Body of pancreas (tissue), 4 donors: Measurements from ENCODE around the gene RNF39. TPM values are rescaled to one million over a fixed set of nuclear protein-coding genes. Genes with fewer than 3 reads are reported as not detected.

Source experiments
- ATAC-seq: fragments of 150-250 bp; one replicate; pipeline ENCODE4 v1.9.1; 2016
- DNase-seq, 4 donors: peaks; one replicate each; pipeline ENCODE4 v3.0.0-alpha.2; 2019
- H3K27ac ChIP-seq, 4 donors: fragments of 200-600 bp; sonication (generic); 1 replicate in 3 of 4; 2 replicates in 1 of 4; pipeline versions ENCODE4 v1.5.1 to v1.6.1; 2016 to 2019; ENCODE audit warnings: mild to moderate bottlenecking in 1 of 4, mixed read lengths in 1 of 4, moderate library complexity in 1 of 4
- H3K27me3 ChIP-seq, 2 donors: fragments of 200-600 bp; sonication (generic); one replicate each; pipeline ENCODE4 v1.6.0; 2016; ENCODE audit warnings: mild to moderate bottlenecking in 1 of 2
- H3K36me3 ChIP-seq, 2 donors: fragments of 200-600 bp; sonication (generic); replicated peaks in 1 of 2; 2 replicates each; pipeline ENCODE4 v1.5.1; 2016; ENCODE audit warnings: low read depth in 2 of 2; ENCODE audit not compliant: insufficient read depth in 1 of 2
- H3K4me1 ChIP-seq: fragments of 200-600 bp; sonication (generic); one replicate; pipeline ENCODE4 v1.6.0; 2016
- H3K4me3 ChIP-seq, 2 donors: fragments of 200-600 bp; sonication (generic); 1 replicate in 1 of 2; 2 replicates in 1 of 2; pipeline ENCODE4 v1.5.1; 2016 to 2019
- H3K9me3 ChIP-seq, 3 donors: fragments of 200-600 bp; sonication (generic); 1 replicate in 2 of 3; 2 replicates in 1 of 3; pipeline ENCODE4 v1.5.1; 2016
- CTCF ChIP-seq, 7 experiments: fragments of 450-650 bp in 4 of 7; fragments of 200-600 bp in 3 of 7; sonication (generic) in 3 of 7; IDR thresholded peaks; one replicate each; pipeline ENCODE4 v1.5.1; 2016 to 2019; ENCODE audit warnings: antibody characterized with exemption in 7 of 7
- POLR2A ChIP-seq, 3 donors: fragments of 450-650 bp; IDR thresholded peaks; one replicate each; pipeline ENCODE4 v1.6.1; 2016; ENCODE audit warnings: antibody characterized with exemption in 3 of 3, mild to moderate bottlenecking in 2 of 3
- WGBS, 2 donors: methylation state at CpG; one replicate each; pipeline ENCODE4 v1.1.5; 2017; 5-methylcytosine and 5-hydroxymethylcytosine counted together
- intact Hi-C: fragments of 100-400 bp; cut with DNase I; formaldehyde crosslinking; loops from one replicate; pipeline ENCODE4 v1.15.1; 2023
- total RNA-seq, 2 donors: library from RNA; depleted of rRNA; stranded (reverse); fragments of >200 nt; gene quantifications; one replicate each; pipeline ENCODE4 v1.1.0, GENCODE V29; 2016

Gene RNF39
- total RNA-seq, 2 donors from 2014 or later: 1.6 TPM; not detected in 1

DNA sequence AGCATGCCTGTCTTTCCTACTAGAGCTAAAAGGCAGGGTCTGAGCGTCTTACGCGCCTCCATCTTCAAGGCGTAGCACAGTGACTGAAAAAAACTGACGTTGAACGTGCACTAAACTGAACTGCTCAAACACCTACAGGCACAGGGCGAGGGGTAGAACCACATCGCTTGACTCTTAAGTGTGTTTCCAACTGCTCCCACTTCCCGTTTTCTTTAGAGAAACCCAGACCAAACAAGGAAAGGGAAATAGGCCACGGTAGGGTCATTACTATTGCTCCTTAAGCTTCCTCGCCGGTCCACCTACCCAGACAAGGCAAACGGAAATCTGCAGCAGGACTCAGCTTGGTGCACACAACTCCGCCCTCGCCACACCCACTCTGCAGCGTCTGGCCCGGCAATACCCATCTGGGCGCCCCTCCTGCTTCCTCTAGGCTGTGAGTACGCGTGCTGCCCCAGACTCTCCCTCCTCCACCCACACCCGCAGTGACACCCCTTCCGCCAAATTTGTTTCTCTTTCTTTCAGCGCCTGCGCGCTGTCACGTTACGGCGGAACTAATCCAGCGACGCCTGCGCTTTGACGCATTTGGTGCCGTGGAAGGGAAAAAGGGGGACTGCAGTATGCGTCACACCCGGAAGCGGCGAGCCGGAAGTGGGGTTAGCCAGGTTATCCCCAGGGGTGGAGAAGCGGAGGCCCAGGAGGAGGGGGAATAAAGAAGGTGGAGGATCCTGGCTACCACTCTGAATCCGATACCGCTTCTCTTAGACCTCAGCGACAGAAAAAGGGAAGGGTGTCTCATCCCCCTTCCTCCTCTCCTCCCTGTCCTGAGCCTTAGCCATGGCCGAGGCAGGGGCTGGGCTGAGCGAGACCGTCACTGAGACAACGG, 8.8 kb downstream of the RNF39 start, which contains the start of gene PPP1R11:
PPP1R11 (plus strand) TSS at position 622 of the 883 bp plus-strand sequence; CDS start at position 835, 213 bp downstream.
- peak; percentile 97 to 99 (median 98) for DNase-seq
- H3K4me3 ChIP-seq: peak within 1 kb of the TSS; percentile 49 to 83
- TF ChIP-seq CTCF (IDR thresholded peaks at IDR 0.05) (peak in 1 of 7 experiments; percentile 12), POLR2A (IDR thresholded peaks at IDR 0.05) (peak; percentile 59 to 94 (median 93))
- H3K27ac ChIP-seq: peak within 1 kb of the TSS; percentile 63 to 91 (median 81)
- peaks cover 29% of the 10 kb centered on the region for H3K4me1 ChIP-seq
- no peaks in the 10 kb centered on the region for H3K9me3 ChIP-seq
- peak; percentile 96 for ATAC-seq
- H3K27me3 ChIP-seq: no peaks in the 10 kb centered on the region
- intact Hi-C loops: no loop called here
- H3K36me3 ChIP-seq: peaks cover 0 to 2% of the 10 kb centered on the region in 2 donors
- 0 to 1% methylated on average over 32 to 46 of the region's 46 CpGs for WGBS, 2 donors

DNA sequence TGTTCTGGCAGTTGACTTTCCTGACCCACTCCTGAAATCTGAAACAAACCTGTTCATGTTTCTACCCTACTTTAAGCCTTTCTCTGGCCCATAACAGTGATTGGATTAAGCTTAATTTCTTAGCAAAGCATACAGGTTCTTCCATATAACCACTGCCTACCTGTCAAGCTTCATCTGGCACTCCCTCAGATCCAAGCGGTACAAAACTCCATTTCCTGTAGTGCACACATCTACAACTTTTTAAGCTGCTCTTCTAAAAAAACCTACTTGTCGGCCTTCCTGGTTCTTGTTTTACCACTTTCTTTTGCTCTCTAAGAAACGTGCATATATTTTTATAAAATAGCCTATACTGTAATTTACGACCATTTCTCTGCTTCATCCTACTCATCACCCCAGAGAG, 9.5 kb downstream of the RNF39 start:
- H3K36me3 ChIP-seq: peaks cover 0 to 2% of the 10 kb centered on the region in 2 donors
- intact Hi-C loops: no loop called here
- H3K27ac ChIP-seq: peak overlapping the region; percentile 63 to 91 (median 81)
- H3K4me3 ChIP-seq: peak overlapping the region in 1 of 2 donors; percentile 8
- no peaks in the 10 kb centered on the region for H3K9me3 ChIP-seq
- H3K27me3 ChIP-seq: no peaks in the 10 kb centered on the region
- WGBS, 2 donors: 3 to 4% methylated on average over 4 of the region's 4 CpGs
- ATAC-seq (no peak), DNase-seq (no peak)
- peaks cover 29% of the 10 kb centered on the region for H3K4me1 ChIP-seq
- TF ChIP-seq POLR2A (IDR thresholded peaks at IDR 0.05) (no peak), CTCF (IDR thresholded peaks at IDR 0.05) (no peak)

GRCh38 chr6:30063315-30063714, 12.3 kb downstream of the RNF39 start:
- TF ChIP-seq CTCF (IDR thresholded peaks at IDR 0.05): no peak
- no peak for TF ChIP-seq POLR2A (IDR thresholded peaks at IDR 0.05)
- Histone ChIP-seq H3K4me3 (no peak overlapping the region), H3K36me3 (no peaks in the 10 kb centered on the region), H3K4me1 (peaks cover 38% of the 10 kb centered on the region), H3K27ac (no peak overlapping the region), H3K27me3 (no peaks in the 10 kb centered on the region), H3K9me3 (no peaks in the 10 kb centered on the region)
- DNase-seq: no peak
- 53 to 74% methylated on average over 2 of the region's 2 CpGs for WGBS, 2 donors
- no peak for ATAC-seq
- intact Hi-C loops: no loop called here

DNA sequence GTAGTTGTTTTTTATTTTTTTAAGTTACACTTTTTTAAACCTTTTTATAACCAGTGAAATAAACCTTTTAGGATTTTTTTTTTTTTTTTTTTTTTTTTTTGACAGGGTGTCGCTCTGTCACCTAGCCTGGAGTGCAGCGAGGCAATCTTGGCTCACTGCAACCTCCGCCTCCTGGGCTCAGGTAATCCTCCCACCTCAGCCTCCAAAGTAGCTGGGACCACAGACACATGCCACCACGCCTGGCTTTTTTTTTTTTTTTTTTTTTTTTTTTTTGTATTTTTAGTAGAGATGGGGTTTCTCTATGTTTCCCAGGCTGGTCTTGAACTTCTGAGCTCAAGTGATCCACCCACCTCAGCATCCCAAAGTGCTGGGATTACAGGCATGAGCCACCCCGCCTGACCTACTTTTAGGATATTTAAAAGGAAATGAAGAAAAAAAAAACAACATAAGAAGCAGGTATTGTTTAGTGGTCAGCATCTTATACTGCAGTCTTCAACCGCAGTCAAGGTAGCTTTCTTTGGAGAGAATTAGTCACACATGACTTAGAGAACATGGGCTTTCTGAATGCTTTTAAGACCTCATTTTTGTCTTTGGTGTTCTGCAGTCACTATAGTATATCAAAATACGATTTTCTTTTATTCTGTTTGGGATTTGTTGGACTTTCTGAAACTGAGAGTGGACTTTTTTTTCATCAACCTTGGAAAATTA, 12.9 kb downstream of the RNF39 start:
- Histone ChIP-seq H3K4me3 (no peak overlapping the region), H3K27ac (peak overlapping the region in 3 of 4 donors; percentile 84 to 91 (median 87)), H3K27me3 (no peaks in the 10 kb centered on the region), H3K36me3 (no peaks in the 10 kb centered on the region), H3K9me3 (no peaks in the 10 kb centered on the region), H3K4me1 (peaks cover 31% of the 10 kb centered on the region)
- 93 to 95% methylated on average over 6 to 7 of the region's 7 CpGs for WGBS, 2 donors
- DNase-seq: no peak
- no peak for TF ChIP-seq POLR2A (IDR thresholded peaks at IDR 0.05)
- TF ChIP-seq CTCF (IDR thresholded peaks at IDR 0.05): no peak
- no peak for ATAC-seq
- intact Hi-C loops: no loop called here
